Activated gamma-delta T cell treated with anti-CD3 and anti-CD28 coated beads, Interleukin-2, amount 50 U/mL, for 16 hours (primary cell): ENCODE measurements around the gene SYT6.
"Not testable (repeated sequence)": the region's sequence is repeated elsewhere in the genome, so short reads cannot be mapped to it uniquely, and the experiment has no call there.

Source experiments
- DNase-seq: peaks from one replicate; pipeline ENCODE4 v3.0.0-alpha.2; 2020; ENCODE audit warnings: low read depth

SYT6 gene

GRCh38 chr1:114075105-114075504 is 78.6 kb downstream of the SYT6 start:
- no peak for DNase-seq

DNA sequence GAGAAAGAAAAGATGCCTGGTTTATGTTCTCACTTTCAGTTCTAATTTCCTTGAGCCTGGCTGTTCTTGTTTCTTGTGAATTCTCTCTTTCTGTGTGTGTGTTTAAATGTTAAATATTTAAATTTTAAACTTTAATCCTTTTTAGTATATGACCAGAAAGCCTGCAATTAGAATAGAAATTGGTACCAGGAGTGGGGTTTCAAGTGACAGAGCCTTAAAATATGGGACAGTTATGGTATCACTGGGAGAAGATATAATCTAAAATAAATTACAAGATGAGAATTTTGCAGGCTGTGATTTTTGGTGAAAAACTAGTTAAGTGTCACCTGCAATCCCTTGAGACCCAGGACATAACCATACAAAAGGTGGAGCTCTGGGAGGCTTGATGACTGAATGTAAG is 81.4 kb downstream of the SYT6 start:
- DNase-seq, result no peak

GRCh38 chr1:114069762-114070161 is 83.9 kb downstream of the SYT6 start:
- not testable (repeated sequence) for DNase-seq

DNA sequence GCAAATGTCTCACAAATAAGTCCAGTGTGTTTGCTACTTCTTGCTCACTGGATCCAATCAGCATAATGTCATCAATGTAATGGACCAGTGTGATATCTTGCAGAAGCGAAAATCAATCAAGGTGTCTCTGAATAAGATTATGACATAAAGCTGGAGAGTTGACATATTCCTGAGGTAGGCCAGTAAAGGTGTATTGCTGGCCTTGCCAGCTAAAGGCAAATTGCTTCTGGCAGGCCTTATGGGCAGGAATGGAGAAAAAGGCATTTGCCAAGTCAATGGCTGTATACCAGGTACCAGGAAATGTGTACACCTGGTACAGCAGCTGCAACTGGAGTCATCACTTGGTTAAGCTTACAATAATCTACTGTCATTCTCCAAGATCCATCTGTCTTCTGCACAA is 85.0 kb downstream of the SYT6 start:
- DNase-seq, result not testable (repeated sequence)

GRCh38 chr1:114065671-114066070 is 88.0 kb downstream of the SYT6 start:
- not testable (repeated sequence) for DNase-seq

DNA sequence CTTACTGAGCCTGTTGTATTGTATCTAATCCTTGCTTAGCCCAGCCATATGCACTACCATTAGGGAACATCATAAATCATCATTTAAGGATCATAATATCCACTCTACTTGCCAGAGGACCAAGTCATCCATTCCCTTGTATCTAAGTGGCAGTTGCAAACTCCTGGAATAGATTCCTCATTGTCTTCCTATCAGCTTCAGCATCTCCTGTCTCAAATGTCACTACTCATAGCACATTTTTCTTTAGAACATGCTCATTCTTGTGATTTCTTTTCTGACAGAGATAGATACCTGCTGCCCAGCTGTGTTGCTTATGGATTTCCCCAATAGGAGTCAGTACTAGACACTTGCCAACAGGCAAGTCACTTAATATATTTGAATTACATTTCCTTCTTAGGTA is 90.1 kb downstream of the SYT6 start:
- DNase-seq, result no peak

- DNase-seq, result no peak
Measured at GRCh38 chr1:114062477-114063099, 91.1 kb downstream of the SYT6 start.

GRCh38 chr1:114061121-114061830 is 92.4 kb downstream of the SYT6 start:
- DNase-seq, result no peak

DNA sequence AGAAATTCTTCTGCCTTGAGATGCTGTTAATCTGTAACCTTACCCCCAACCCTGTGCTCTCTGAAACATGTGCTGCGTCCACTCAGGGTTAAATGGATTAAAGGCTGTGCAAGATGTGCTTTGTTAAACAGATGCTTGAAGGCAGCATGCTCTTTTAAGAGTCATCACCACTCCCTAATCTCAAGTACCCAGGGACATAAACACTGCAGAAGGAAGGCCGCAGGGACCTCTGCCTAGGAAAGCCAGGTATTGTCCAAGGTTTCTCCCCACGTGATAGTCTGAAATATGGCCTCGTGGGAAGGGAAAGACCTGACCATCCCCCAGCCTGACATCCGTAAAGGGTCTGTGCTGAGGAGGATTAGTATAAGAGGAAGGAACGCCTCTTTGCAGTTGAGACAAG is 95.4 kb downstream of the SYT6 start:
- not testable (repeated sequence) for DNase-seq

DNA sequence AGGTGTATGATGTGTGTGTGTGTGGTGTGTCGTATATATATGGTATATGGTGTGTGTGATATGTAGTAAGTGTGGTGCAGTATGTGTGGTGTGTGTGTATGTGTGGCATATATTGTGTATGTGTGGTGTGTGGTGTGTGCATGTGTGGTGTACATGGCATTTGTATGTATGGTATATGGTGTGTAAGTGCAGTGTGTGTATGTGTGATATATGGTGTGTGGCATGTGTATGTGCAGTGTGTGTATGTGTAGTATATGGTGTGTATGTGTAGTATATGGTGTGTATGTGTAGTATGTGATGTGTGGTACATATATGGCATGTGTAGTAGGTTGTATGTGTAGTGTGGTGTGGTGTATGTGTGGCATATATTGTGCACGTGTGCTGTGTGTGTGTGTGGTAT is 99.5 kb downstream of the SYT6 start:
- DNase-seq, result no peak

- DNase-seq, result no peak
Measured at GRCh38 chr1:114048232-114048631, 105.4 kb downstream of the SYT6 start.

- no peak for DNase-seq
Measured at GRCh38 chr1:114043548-114043947, 110.1 kb downstream of the SYT6 start.

GRCh38 chr1:114043054-114043453 is 110.6 kb downstream of the SYT6 start:
- DNase-seq, result no peak

GRCh38 chr1:114040273-114041015 is 113.2 kb downstream of the SYT6 start:
- no peak for DNase-seq
